NCI-H524 treated with DMSO at 0.1 percent for 48 hours (cell line): ENCODE measurements around the gene ZBP1.

ENCODE experiments used
- DNase-seq: peaks from one replicate; lab custom pipeline; 2025; lab: John Stamatoyannopoulos, UW

ZBP1 gene

DNA sequence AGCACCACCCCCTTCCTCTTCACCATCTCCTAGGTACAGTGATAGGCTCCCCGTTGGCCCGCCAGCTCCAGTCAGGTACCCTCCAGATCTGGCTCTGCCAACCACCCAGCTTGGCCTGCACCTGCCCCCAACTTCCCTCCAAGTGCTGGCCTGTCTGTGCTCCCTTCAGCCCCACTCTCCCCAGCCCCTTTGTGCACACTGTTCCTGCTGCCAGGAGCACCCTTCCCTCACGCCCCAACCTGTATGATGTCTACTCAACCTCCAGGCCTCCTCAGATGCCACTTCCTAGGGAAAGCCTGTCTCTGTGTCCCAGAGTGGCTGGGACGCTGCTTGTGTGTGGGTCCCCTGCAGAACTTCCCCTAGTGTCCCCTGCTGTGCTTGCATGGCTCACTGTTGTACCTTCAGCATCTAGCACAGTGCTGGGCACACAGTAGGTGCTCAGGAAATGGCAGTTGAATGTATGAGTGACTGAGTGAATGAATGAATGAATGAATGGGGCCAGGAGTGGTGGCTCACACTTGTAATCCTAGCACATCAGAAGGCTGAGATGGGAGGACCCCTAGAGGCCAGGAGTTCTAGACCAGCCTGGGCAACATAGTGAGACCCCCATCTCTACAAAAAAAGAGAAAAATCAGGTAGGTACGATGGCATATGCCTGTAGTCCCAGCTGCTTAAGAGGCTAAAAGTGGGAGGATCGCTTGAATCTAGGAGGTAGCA lies 3.0 kb downstream of the ZBP1 start:
- DNase-seq, result no peak

DNA sequence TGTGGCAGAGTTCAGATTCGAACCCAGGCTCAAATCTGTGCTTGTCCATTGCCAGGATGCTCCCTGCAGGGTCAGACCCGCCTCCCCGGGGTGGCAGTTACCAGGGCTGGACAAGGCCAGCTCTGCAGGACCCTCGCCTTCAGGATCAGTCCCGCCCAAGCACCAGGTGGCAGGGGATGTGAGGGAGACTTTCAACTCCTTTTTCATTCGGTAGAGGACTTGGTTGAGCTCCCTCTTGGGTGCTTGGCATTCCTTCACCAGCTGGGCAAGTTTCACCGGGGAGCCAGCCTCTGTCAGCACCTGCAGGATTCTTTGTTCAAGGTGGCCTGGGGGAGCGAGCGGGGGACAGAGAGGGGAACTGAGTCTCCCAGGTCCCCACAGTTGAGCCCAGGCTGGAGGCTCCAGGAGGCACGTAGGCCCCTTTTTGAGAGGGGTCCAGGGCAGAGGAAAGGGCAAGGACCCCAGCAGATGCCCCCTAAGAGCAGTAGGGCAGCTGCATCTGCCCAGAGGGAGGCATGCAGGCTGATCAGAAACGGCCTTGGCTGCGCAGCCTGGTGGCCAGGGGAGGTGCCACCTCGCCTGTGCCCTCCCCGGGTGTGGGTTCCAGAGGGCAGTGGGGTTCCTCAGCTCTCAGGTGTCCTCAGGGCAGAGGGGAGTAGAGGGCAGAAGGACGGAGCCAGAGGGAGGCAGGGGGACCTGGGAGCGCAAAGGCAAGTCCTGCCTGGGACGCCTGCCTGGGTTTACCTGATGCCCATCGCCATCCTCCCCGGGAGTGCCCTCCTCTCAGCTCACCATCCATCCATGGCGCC lies 3.9 kb downstream of the ZBP1 start:
- DNase-seq, result no peak

DNA sequence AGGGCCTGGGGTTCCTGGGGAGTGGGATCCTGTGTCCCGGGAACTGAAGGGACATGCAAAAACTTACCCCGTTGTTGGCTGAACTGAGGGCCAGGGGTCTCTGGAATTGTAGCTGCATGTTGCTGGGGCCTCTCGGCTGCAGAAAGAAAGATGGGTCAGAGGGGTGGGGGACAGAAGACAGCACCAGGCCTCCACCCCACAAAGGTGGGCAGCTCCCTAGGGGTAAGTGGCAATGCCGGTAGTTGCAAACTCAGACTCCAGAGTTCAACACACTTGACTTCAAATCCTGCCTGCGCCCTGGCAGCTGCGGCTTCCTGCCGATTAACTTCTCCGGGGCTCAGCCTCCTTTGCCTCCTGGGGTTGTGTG lies 4.8 kb downstream of the ZBP1 start:
- no peak for DNase-seq

DNA sequence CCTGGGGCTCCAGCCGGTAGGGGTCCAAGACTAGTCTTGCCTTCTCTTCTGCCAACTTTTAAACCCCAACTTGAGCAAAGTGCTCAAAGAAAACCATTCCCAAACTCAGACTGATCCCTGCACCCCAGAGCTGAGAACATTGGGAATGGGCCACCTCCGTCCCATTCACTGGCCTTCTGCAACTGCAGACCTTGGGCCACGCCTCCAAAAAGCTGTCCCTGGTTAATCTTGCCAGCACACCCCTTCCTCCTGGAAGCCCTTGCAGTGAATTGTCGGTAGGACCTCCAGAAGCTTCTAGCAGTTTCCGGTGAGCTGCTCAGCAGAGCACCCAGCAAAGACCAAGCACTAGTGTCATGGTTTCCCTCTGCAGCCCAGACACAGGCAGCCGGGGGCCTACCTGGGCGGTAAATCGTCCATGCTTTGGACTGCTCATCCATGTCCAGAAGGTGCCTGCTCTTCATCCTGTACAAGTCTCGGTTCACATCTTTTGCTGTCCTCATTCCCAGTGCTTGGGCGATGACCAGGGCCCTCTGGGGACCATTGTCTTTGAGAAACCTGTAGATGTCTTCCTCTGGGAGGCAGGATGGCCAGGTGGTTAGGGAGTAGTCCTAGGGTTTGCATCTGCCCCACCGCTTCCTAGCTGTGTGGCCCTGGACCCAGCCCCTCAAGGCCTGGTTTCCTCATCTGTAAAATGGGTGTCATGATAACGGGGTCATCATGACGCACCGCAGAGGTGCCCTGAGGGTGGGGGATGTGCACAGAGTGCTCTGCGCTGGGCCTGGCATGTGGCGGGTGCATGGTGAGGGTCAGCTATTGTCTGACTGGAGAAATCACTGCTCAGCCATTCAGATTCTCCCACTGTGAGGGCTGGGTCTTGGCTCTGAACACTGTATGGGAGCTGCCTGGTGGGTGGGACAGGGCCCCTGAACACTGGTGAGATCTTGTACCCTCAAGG lies 5.5 kb downstream of the ZBP1 start:
- DNase-seq, result no peak

DNA sequence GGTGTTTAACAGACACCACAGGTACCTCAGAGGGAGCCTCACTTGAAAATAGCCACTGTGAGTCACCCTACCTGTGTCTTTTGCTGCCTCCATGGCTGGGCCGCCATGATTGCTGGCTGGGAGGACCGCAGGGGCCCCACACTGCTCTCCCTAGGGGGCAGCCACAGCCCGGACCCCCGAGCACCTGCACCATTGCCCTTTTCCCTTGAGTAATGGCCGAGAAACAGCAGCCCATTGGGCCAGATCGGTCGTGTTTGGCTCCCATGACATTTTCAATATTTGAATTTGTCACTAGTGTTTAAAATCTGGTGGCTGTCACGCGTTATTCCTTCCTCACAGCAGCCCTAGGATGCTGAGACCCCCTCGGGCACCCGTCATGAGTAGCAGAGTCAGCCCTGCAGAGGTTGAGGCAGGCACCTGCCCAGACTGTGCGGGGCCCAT lies 6.7 kb downstream of the ZBP1 start:
- DNase-seq, result no peak

GRCh38 chr20:57612916-57613315 lies 7.3 kb downstream of the ZBP1 start:
- DNase-seq, result no peak

- DNase-seq, result no peak
Observed at GRCh38 chr20:57612436-57612835, 7.8 kb downstream of the ZBP1 start.

- no peak for DNase-seq
Observed at GRCh38 chr20:57611586-57612311, 8.5 kb downstream of the ZBP1 start.

- DNase-seq, result no peak
Observed at GRCh38 chr20:57610261-57610952, 9.8 kb downstream of the ZBP1 start.

DNA sequence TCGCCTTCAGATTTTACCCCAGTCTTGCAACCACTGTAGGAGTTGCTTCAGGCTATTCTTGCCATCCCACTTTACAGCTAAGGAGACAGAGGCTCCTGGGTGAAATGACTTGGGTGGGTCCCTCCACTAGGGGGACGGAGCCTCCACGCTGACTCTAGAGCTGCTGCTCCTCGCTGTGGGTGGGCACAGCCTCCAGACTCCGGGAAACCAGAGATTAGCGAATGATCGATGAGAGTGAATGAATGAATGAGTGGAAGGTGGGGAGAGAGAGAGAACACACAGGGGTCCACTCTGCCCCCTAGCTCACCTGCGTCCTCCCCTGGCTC lies 10.4 kb downstream of the ZBP1 start:
- DNase-seq, result no peak

DNA sequence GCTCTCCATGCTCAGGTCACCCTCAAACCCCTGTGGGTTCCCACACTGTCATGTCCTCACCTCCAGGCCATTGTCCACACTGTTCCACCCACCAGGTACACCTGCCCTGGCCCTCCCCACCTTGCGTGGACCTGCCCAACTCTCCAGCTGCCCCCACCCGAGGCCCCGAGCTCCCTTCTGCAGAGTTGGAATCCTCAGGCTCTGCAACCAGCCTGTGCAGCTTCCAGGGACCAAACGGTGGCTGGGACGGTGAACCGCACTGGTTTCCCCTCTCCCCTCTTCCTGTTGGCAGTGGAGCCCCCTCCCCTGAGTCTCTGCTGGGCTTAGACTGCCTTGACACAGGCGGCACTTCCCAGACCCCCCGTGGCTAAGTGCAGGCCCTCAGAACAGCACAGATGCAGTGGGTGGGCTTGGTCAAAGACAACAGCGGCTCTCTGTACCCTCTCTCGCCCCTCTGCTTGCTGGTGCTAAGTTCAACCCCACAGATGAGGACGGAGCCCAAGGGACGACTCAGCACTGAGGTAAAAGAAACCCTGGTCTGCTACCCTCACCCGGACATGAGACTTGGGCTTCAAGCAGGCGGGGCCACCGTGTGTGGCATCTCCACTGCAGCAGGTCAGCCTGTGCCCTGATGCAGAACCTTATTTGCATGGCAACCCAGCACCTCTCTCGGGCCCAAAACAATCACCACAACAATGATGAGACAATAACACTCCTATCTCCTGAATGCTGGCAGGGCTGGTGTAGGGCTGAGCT lies 11.0 kb downstream of the ZBP1 start:
- no peak for DNase-seq

GRCh38 chr20:57608516-57608915 lies 11.7 kb downstream of the ZBP1 start:
- no peak for DNase-seq

DNA sequence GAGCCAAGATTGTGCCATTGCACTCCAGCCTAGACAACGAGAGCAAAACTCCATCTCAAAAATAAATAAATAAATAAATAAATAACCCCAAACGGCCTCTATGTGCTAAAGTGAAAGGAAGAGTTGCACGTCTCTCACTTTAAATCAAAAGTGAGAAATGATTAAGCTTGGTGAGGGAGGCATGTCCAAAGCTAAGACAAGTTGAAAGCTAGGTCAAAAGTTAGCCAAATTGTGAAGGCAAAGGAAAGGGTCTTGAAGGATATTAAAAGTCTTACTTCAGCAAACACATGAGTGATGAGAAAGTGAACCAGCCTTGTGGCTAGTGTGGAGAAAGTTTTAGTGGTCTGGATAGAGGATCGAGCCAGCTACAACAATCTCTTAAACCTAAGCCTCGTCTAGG lies 14.3 kb downstream of the ZBP1 start:
- DNase-seq, result no peak

- DNase-seq, result no peak
Observed at GRCh38 chr20:57605045-57605444, 15.2 kb downstream of the ZBP1 start.

GRCh38 chr20:57603120-57603519 lies 17.1 kb downstream of the ZBP1 start:
- no peak for DNase-seq

DNA sequence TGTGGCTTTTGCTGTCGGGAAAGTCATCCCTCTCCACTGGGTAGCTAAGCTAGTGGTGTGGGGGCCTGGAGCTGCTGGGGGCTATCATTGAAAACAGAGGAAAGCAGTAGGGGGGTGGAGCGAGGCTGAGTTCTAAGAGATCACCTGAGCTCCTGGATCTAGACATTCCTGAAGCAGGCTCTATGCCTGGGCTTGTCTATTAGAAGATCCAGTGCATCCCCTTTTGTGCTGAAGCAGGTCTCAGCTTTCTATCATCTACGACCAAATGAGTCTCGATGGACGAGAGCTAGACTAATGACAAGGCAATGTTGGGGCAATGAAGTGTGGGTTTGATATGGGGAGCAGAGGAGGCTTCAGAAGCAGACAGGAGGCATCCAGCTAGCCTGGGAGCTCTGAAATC lies 18.5 kb downstream of the ZBP1 start:
- DNase-seq, result no peak

- no peak for DNase-seq
Observed at GRCh38 chr20:57601211-57601570, 19.0 kb downstream of the ZBP1 start.

GRCh38 chr20:57600320-57601210 lies 19.7 kb downstream of the ZBP1 start:
- no peak for DNase-seq

DNA sequence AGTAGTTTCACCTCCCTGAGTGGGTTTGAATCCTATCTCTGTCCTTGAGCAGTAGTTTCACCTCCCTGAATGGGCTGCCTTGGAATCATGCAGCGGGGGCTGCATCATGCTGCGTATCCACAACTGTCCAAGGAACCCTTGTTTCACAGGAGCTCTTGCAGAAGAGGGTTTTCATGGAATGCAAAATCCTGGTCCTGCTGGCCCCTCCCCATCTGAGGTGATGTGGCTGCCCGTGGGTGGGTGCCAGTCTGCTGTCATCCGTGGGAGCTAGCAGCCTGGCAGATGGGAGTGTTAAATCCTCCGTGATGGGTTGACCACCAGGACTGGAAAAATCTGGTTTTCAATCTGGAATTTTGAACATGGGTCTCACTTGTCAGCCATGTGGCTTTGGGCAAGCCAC lies 21.7 kb downstream of the ZBP1 start:
- no peak for DNase-seq

GRCh38 chr20:57598060-57598459 lies 22.2 kb downstream of the ZBP1 start:
- DNase-seq, result no peak
